Liver (tissue), 9 donors: ENCODE data around the gene WFIKKN1. TPM values are rescaled to one million over a fixed set of nuclear protein-coding genes. Genes with fewer than 3 reads are reported as not detected.

Source experiments
- DNase-seq: peaks from one replicate; pipeline ENCODE4 v3.0.0-alpha.2; 2017; ENCODE audit warnings: low spot score
- H3K27ac ChIP-seq, 2 donors: one replicate each; pipeline ENCODE4 v1.7.0; 2013; ENCODE audit warnings: inconsistent platforms in 2 of 2, low read length in 2 of 2, control low read depth in 1 of 2, low read depth in 1 of 2, mild to moderate bottlenecking in 1 of 2
- H3K27me3 ChIP-seq, 4 donors: one replicate each; pipeline versions ENCODE4 v1.6.1 to v1.7.0; 2013; ENCODE audit warnings: low read length in 3 of 4, inconsistent platforms in 1 of 4, mild to moderate bottlenecking in 1 of 4, moderate library complexity in 1 of 4; ENCODE audit not compliant: control insufficient read depth in 4 of 4, insufficient read depth in 4 of 4
- H3K36me3 ChIP-seq, 4 donors: one replicate each; pipeline versions ENCODE4 v1.6.1 to v1.7.0; 2013; ENCODE audit warnings: low read length in 3 of 4, mild to moderate bottlenecking in 3 of 4, low read depth in 1 of 4, moderate library complexity in 1 of 4; ENCODE audit not compliant: control insufficient read depth in 4 of 4, insufficient read depth in 3 of 4
- H3K4me1 ChIP-seq, 4 donors: one replicate each; pipeline versions ENCODE4 v1.6.1 to v1.7.0; 2013; ENCODE audit warnings: low read length in 3 of 4, mild to moderate bottlenecking in 3 of 4, moderate library complexity in 1 of 4; ENCODE audit not compliant: control insufficient read depth in 4 of 4, insufficient read depth in 4 of 4
- H3K4me3 ChIP-seq, 3 donors: one replicate each; pipeline versions ENCODE4 v1.6.1 to v1.7.0; 2013; ENCODE audit warnings: low read length in 3 of 3, control low read depth in 1 of 3, low read depth in 1 of 3, mild to moderate bottlenecking in 1 of 3
- H3K9ac ChIP-seq, 2 donors: one replicate each; pipeline ENCODE4 v1.7.0; 2013; ENCODE audit warnings: low read length in 2 of 2, mild to moderate bottlenecking in 2 of 2, moderate library complexity in 2 of 2, control low read depth in 1 of 2, low read depth in 1 of 2
- H3K9me3 ChIP-seq, 4 donors: one replicate each; pipeline versions ENCODE4 v1.6.1 to v1.7.0; 2013; ENCODE audit warnings: low read length in 3 of 4; ENCODE audit not compliant: control insufficient read depth in 4 of 4
- ATF3 ChIP-seq: IDR thresholded peaks from 2 replicates; pipeline ENCODE4 v1.6.1; 2016; ENCODE audit warnings: antibody characterized with exemption
- CTCF ChIP-seq: fragments of 150-350 bp; IDR thresholded peaks from 2 replicates; pipeline ENCODE4 v1.5.1; 2017; ENCODE audit warnings: improper control_type of control experiment, low read depth, low read length; ENCODE audit not compliant: missing input control
- FOXA1 ChIP-seq: IDR thresholded peaks from 2 replicates; pipeline ENCODE4 v1.6.1; 2016; ENCODE audit warnings: antibody characterized with exemption
- FOXA2 ChIP-seq: IDR thresholded peaks from 2 replicates; pipeline ENCODE4 v1.6.1; 2016; ENCODE audit warnings: antibody characterized with exemption
- GABPA ChIP-seq, 2 donors: IDR thresholded peaks in 1 of 2; conservative IDR thresholded peaks in 1 of 2; 2 replicates each; pipeline ENCODE4 v1.6.1; 2016; ENCODE audit warnings: antibody characterized with exemption in 2 of 2, mild to moderate bottlenecking in 1 of 2, moderate library complexity in 1 of 2
- HNF4A ChIP-seq, 2 donors: conservative IDR thresholded peaks; 2 replicates each; pipeline ENCODE4 v1.6.1; 2016; ENCODE audit warnings: antibody characterized with exemption in 2 of 2, mild to moderate bottlenecking in 2 of 2
- HNF4G ChIP-seq: IDR thresholded peaks from 2 replicates; pipeline ENCODE4 v1.6.1; 2016; ENCODE audit warnings: antibody characterized with exemption
- JUND ChIP-seq, 2 donors: IDR thresholded peaks; 2 replicates each; pipeline ENCODE4 v1.6.1; 2016; ENCODE audit warnings: antibody characterized with exemption in 2 of 2
- MAX ChIP-seq: IDR thresholded peaks from 2 replicates; pipeline ENCODE4 v1.6.1; 2016; ENCODE audit warnings: antibody characterized with exemption
- REST ChIP-seq: IDR thresholded peaks from 2 replicates; pipeline ENCODE4 v1.6.1; 2016; ENCODE audit warnings: antibody characterized with exemption, mild to moderate bottlenecking
- RXRA ChIP-seq, 2 donors: IDR thresholded peaks; 2 replicates each; pipeline ENCODE4 v1.6.1; 2017 to 2018; ENCODE audit warnings: antibody characterized with exemption in 2 of 2, mild to moderate bottlenecking in 1 of 2
- SP1 ChIP-seq: IDR thresholded peaks from 2 replicates; pipeline ENCODE4 v1.6.1; 2018; ENCODE audit warnings: antibody characterized with exemption, mild to moderate bottlenecking
- TAF1 ChIP-seq: conservative IDR thresholded peaks from 2 replicates; pipeline ENCODE4 v1.6.1; 2016; ENCODE audit warnings: antibody characterized with exemption, mild to moderate bottlenecking
- YY1 ChIP-seq: IDR thresholded peaks from 2 replicates; pipeline ENCODE4 v1.6.1; 2016; ENCODE audit warnings: antibody characterized with exemption, mild to moderate bottlenecking
- ZBTB33 ChIP-seq: IDR thresholded peaks from 2 replicates; pipeline ENCODE4 v1.6.1; 2016; ENCODE audit warnings: antibody characterized with exemption
- WGBS: extraction: QIAGEN DNeasy Blood & Tissue Kit; methylation state at CpG from one replicate; pipeline ENCODE4 v1.1.7; 2013; 5-methylcytosine and 5-hydroxymethylcytosine counted together
- polyA plus RNA-seq, 2 donors: library from polyadenylated mRNA; stranded (reverse) in 1 of 2; unstranded in 1 of 2; fragments of 200-250 nt in 1 of 2; fragments of >200 nt in 1 of 2; fragmentation: Nextera tagmentation in 1 of 2; extraction: Ambion mirVana in 1 of 2; gene quantifications; one replicate each; pipeline versions ENCODE4 v1.2.1 to v1.2.3, GENCODE V29; 2013 to 2015
- total RNA-seq, 2 donors: library from RNA; depleted of rRNA; stranded (reverse); fragments of >200 nt; gene quantifications; one replicate each; pipeline ENCODE4 v1.2.3, GENCODE V29; 2014
- donor health status: healthy.
- donor health status: healthy.
- donor health status: healthy.
- donor health status: healthy.
- donor health status: healthy.

The WFIKKN1 gene
- total and polyA plus RNA-seq, 4 donors, result 0.19 to 1.2 (median 0.46) TPM

- TF ChIP-seq CTCF, result peak; percentile 58
- TF ChIP-seq GABPA (IDR thresholded peaks at IDR 0.05 in 1 of 2, conservative IDR thresholded peaks at IDR 0.05 in 1 of 2), result peak in 1 of 2 donors; percentile 55
- TF ChIP-seq MAX, result no peak
These were observed 17.4 kb downstream of the WFIKKN1 start (continued) for GRCh38 chr16:648071-648780.

GRCh38 chr16:648781-649589 lies 18.2 kb downstream of the WFIKKN1 start, which contains the start of gene WDR90:
WDR90 (plus strand) TSS chr16:649365; CDS start chr16:649417, 52 bp downstream.
- Histone ChIP-seq H3K27ac (peak within 1 kb of the TSS; percentile 86 to 89), H3K4me3 (peak within 1 kb of the TSS; percentile 69 to 75 (median 75))

GRCh38 chr16:649631-650030 lies 18.8 kb downstream of the WFIKKN1 start:
- 8% methylated on average over 44 of the region's 44 CpGs for WGBS
- Histone ChIP-seq H3K4me1 (peaks cover 14 to 55% (median 39%) of the 10 kb centered on the region in 4 donors), H3K4me3 (peak overlapping the region; percentile 26 to 75 (median 69)), H3K27me3 (no peaks in the 10 kb centered on the region), H3K9ac (peak overlapping the region in 1 of 2 donors; percentile 23), H3K36me3 (no peaks in the 10 kb centered on the region), H3K27ac (no peak overlapping the region), H3K9me3 (no peaks in the 10 kb centered on the region)
- DNase-seq, result no peak
- TF ChIP-seq TAF1 (no peak), CTCF (no peak), ATF3 (no peak), ZBTB33 (no peak), RXRA (IDR thresholded peaks at IDR 0.05) (no peak), HNF4G (no peak), MAX (no peak), FOXA1 (no peak), JUND (IDR thresholded peaks at IDR 0.05) (no peak), GABPA (IDR thresholded peaks at IDR 0.05 in 1 of 2, conservative IDR thresholded peaks at IDR 0.05 in 1 of 2) (no peak), REST (no peak), FOXA2 (no peak)

More at GRCh38 chr16:648781-649589, 18.2 kb downstream of the WFIKKN1 start, which contains the start of gene WDR90:
- Histone ChIP-seq H3K9ac (peak within 1 kb of the TSS; percentile 63 to 80), H3K4me1 (peaks cover 20 to 61% (median 44%) of the 10 kb centered on the region in 4 donors), H3K9me3 (no peaks in the 10 kb centered on the region), H3K27me3 (no peaks in the 10 kb centered on the region), H3K36me3 (no peaks in the 10 kb centered on the region)
- WGBS, result under 1% methylated on average over 91 of the region's 91 CpGs
- DNase-seq, result peak; percentile 92
- TF ChIP-seq GABPA (IDR thresholded peaks at IDR 0.05 in 1 of 2, conservative IDR thresholded peaks at IDR 0.05 in 1 of 2) (peak in 1 of 2 donors; percentile 89), FOXA2 (no peak), YY1 (peak; percentile 97), SP1 (peak; percentile 27), ATF3 (no peak), HNF4A (conservative IDR thresholded peaks at IDR 0.05) (peak; percentile 58 to 71), TAF1 (no peak)
